Measurements from ENCODE around the gene CDH19.

Gene CDH19, protein sequence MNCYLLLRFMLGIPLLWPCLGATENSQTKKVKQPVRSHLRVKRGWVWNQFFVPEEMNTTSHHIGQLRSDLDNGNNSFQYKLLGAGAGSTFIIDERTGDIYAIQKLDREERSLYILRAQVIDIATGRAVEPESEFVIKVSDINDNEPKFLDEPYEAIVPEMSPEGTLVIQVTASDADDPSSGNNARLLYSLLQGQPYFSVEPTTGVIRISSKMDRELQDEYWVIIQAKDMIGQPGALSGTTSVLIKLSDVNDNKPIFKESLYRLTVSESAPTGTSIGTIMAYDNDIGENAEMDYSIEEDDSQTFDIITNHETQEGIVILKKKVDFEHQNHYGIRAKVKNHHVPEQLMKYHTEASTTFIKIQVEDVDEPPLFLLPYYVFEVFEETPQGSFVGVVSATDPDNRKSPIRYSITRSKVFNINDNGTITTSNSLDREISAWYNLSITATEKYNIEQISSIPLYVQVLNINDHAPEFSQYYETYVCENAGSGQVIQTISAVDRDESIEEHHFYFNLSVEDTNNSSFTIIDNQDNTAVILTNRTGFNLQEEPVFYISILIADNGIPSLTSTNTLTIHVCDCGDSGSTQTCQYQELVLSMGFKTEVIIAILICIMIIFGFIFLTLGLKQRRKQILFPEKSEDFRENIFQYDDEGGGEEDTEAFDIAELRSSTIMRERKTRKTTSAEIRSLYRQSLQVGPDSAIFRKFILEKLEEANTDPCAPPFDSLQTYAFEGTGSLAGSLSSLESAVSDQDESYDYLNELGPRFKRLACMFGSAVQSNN

GRCh38 chr18:66603941-66604627 lies at the start of gene CDH19:
Gene CDH19, minus strand, starts transcription at chr18:66604090. Its CDS starts 31,886 bp downstream, at chr18:66572204.
- DNase-seq (ENCODE audit: low read depth in 2 of 2, low spot score in 1 of 2), result no peak

- no peak for DNase-seq (ENCODE audit: low read depth in 2 of 2, low spot score in 1 of 2)
Measured at GRCh38 chr18:66647671-66648070, 43.8 kb upstream of the CDH19 start.

GRCh38 chr18:66646609-66647008 lies 42.7 kb upstream of the CDH19 start:
- no peak for DNase-seq (ENCODE audit: low read depth in 2 of 2, low spot score in 1 of 2)

GRCh38 chr18:66645983-66646382 lies 42.1 kb upstream of the CDH19 start:
- no peak for DNase-seq (ENCODE audit: low read depth in 2 of 2, low spot score in 1 of 2)

- no peak for DNase-seq (ENCODE audit: low read depth in 2 of 2, low spot score in 1 of 2)
Measured at GRCh38 chr18:66641056-66641455, 37.2 kb upstream of the CDH19 start.

GRCh38 chr18:66640431-66640830 lies 36.5 kb upstream of the CDH19 start:
- no peak for DNase-seq (ENCODE audit: low read depth in 2 of 2, low spot score in 1 of 2)

GRCh38 chr18:66638856-66639629 lies 35.2 kb upstream of the CDH19 start:
- no peak for DNase-seq (ENCODE audit: low read depth in 2 of 2, low spot score in 1 of 2)

GRCh38 chr18:66635342-66635741 lies 31.5 kb upstream of the CDH19 start:
- DNase-seq (ENCODE audit: low read depth in 2 of 2, low spot score in 1 of 2), result no peak

- DNase-seq (ENCODE audit: low read depth in 2 of 2, low spot score in 1 of 2), result no peak
Measured at GRCh38 chr18:66632756-66633155, 28.9 kb upstream of the CDH19 start.

DNA sequence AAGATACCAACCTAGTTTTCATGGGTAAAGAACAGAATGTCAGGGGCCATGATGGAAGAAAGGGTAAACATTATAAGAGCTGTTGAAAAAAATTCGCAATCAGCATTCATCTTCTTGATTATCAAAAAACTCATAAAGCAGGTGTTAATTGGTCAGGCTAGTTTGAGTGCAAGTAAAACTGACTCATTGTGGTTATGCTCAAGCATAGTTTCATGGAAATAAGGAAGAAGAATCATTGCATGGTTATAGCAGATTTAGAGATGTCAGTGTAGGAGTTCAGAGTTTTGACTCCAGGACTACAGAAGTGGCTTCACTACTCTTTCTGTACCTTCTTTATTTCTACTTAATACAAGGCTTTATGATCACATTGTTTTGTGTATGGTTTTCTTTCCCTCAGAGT lies 26.9 kb upstream of the CDH19 start:
- DNase-seq (ENCODE audit: low read depth in 2 of 2, low spot score in 1 of 2), result no peak

DNA sequence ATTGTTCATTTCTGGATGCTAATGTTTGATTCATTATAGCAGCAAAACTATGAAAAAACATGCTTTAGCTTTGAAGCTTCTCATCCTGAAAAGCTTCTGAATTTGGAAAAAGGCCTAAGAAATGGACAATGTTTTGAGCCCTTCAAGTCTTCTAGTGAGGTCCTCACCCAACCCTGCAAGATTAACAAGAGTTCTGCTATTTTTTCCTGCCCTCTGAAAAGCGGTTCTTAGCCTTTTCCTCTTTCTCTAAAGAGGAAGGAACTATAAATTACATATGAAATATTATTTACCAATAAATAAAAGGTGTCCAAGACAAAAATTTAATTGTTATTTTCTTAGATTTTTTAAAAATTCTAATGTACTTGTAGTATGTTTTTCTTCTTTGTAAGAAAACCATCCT lies 19.9 kb upstream of the CDH19 start:
- no peak for DNase-seq (ENCODE audit: low read depth in 2 of 2, low spot score in 1 of 2)

DNA sequence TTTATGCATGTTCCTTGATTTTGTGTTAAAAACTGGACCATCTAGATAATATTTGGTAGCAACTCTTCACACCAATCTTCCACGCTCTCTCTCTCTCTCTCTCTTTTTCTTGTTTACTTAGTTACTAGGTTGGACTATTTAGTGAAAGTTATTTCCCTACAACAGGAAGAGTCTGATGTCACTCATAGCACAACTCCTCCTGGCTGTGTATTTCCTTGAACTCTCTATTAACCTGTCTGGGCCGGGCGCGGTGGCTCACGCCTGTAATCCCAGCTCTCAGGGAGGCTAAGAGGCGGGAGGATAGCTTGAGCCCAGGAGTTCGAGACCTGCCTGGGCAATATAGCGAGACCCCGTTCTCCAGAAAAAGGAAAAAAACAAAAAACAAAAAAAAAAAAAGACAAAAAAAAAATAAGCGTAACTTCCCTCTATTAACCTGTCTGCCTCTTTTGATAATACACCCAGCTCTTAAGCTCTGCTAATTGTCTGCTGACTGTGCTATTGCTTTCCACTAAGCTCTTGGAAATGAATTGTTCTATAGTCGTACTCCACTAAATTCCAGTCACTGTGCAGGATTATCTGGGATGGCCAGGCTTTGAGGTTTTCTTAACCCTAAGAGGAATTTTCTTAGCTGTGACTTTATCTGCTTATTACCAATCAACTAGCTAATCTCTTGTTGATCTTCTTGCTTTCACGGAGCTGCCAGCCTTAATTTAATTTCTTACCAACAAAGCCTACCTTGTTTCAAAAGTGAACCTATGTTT lies 18.1 kb upstream of the CDH19 start:
- no peak for DNase-seq (ENCODE audit: low read depth in 2 of 2, low spot score in 1 of 2)

DNA sequence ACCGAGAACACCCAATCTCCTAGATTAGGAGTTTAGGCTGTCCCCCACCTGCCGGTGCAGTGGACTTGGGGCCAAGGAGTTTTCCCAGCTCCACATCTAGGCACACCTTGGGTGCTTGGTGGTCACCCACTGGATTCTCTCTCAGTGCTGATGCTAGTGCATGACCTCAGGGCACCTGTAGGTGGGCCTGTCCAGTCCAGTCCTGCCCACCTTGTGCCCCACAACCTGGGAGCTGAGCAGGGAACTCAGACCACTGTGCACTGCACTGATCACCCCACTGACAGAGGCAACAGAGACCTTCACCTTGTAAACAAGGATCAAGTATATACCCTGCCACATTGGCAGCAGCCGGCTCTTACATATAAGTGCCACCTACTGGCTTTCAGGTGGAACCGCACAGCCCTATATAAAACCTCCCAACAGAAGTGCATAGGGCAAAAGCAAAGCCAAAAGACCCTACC lies 12.7 kb upstream of the CDH19 start:
- no peak for DNase-seq (ENCODE audit: low read depth in 2 of 2, low spot score in 1 of 2)

- DNase-seq (ENCODE audit: low read depth in 2 of 2, low spot score in 1 of 2), result no peak
Measured at GRCh38 chr18:66615176-66615575, 11.3 kb upstream of the CDH19 start.

DNA sequence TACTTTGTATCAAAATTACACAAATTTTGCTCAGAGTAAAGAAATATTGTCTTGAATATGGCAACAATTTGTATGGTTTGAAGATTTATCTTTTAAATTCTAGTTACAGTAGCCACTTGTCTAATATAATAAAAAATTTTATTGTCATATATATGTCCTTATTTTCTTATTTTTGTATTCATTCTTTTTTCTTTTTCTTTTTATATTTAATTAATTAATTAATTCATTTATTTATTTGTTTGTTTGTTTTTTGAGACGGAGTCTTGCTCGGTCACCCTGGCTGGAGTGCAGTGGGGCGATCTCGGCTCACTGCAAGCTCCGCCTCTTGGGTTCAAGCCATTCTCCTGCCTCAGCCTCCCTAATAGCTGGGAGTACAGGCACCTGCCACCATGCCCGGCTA lies 3.7 kb upstream of the CDH19 start:
- no peak for DNase-seq (ENCODE audit: low read depth in 2 of 2, low spot score in 1 of 2)

- no peak for DNase-seq (ENCODE audit: low read depth in 2 of 2, low spot score in 1 of 2)
Measured at GRCh38 chr18:66601649-66602048, 2.2 kb downstream of the CDH19 start.

DNA sequence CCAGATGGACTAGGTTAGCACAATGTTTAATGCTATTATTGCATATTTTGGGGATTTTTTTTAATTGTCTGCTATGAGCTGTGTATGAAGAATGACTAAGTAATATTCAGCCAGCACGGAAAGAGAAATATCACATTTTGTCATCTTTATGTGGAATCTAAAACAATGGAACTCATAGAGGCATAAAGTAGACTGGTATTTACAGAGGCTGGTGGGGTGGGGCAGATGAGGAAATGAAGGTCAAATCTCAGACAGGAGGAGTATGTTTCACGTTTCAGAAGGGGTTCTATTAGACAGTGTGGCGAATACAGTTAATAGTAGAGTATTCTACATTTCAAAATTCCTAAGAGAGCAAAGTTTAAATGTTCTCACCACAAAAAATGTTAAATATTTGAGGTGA lies 4.7 kb downstream of the CDH19 start:
- DNase-seq (ENCODE audit: low read depth in 2 of 2, low spot score in 1 of 2), result no peak

- DNase-seq (ENCODE audit: low read depth in 2 of 2, low spot score in 1 of 2), result no peak
Measured at GRCh38 chr18:66587430-66587829, 16.5 kb downstream of the CDH19 start.

GRCh38 chr18:66582211-66582610 lies 21.7 kb downstream of the CDH19 start:
- no peak for DNase-seq (ENCODE audit: low read depth in 2 of 2, low spot score in 1 of 2)

DNA sequence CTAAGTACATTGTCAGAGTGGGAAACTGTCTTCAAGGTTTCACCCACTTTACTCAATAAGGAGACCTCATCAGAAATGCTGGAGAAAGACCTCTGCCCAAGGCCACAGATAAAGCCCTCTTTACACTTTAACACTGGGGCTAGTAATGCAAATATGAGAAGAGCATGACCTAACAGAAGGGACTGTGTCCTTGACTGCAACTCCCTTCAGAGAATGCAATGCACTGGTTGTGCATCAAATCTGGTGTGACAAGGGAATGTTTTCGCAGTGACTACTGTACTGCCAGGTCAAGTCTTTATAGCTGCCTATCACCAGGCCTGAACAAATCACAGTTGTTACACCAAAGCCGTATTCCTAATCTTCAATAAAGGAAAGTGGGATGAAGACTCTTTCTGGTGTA lies 28.6 kb downstream of the CDH19 start:
- no peak for DNase-seq (ENCODE audit: low read depth in 2 of 2, low spot score in 1 of 2)
